H1 (cell line): ENCODE results near the gene ATG4D. TPM values are rescaled to one million over a fixed set of nuclear protein-coding genes. Genes with fewer than 3 reads are reported as not detected.
"Not testable (repeated sequence)": the region's sequence is repeated elsewhere in the genome, so short reads cannot be mapped to it uniquely, and the experiment has no call there.

Experiments
- CTCF ChIA-PET: fragments of 300-600 bp; sonication (Branson Sonifier 250); formaldehyde crosslinking; loops from one replicate; lab custom pipeline; 2021; ENCODE audit not compliant: partially characterized antibody; lab: Charles Lee
- POLR2A ChIA-PET: fragments of 300-600 bp; sonication (Branson Sonifier 250); formaldehyde crosslinking; loops from one replicate; lab custom pipeline; 2021; ENCODE audit warnings: inconsistent platforms; ENCODE audit not compliant: partially characterized antibody; lab: Charles Lee
- DNase-seq, 2 experiments: peaks; one replicate each; pipeline versions ENCODE4 v3.0.0 to v3.0.0-alpha.2; 2010 to 2022; ENCODE audit warnings: low spot score in 2 of 2, low read depth in 1 of 2, mixed read lengths in 1 of 2
- FAIRE-seq: peaks from 2 replicates; lab custom pipeline; 2011; peaks lifted over from hg19 to GRCh38; lab: Jason Lieb, UNC
- H2AFZ ChIP-seq: 2 replicates; pipeline ENCODE4 v1.8.1; 2012; ENCODE audit warnings: low read length, inconsistent platforms
- H2AK5ac ChIP-seq: 2 replicates; pipeline ENCODE4 v1.6.1; 2013; ENCODE audit warnings: low read depth, low read length
- H2BK120ac ChIP-seq: replicated peaks from 2 replicates; pipeline ENCODE3; 2013; ENCODE audit warnings: low read depth, low read length, inconsistent platforms
- H2BK12ac ChIP-seq: 2 replicates; pipeline ENCODE4 v1.6.1; 2013; ENCODE audit warnings: low read depth, low read length
- H2BK15ac ChIP-seq: 2 replicates; pipeline ENCODE4 v1.6.1; 2013; ENCODE audit warnings: low read length
- H2BK20ac ChIP-seq: 2 replicates; pipeline ENCODE4 v1.6.1; 2013; ENCODE audit warnings: low read length
- H2BK5ac ChIP-seq: 2 replicates; pipeline ENCODE4 v1.6.1; 2013; ENCODE audit warnings: low read depth, low read length
- H3K14ac ChIP-seq: 2 replicates; pipeline ENCODE4 v1.6.1; 2013; ENCODE audit warnings: inconsistent platforms; ENCODE audit not compliant: insufficient read length
- H3K18ac ChIP-seq: 2 replicates; pipeline ENCODE4 v1.6.1; 2013; ENCODE audit warnings: low read length; ENCODE audit errors: extremely low read depth
- H3K23ac ChIP-seq: 2 replicates; pipeline ENCODE4 v1.6.1; 2013; ENCODE audit warnings: inconsistent platforms; ENCODE audit not compliant: insufficient read length
- H3K23me2 ChIP-seq: 2 replicates; pipeline ENCODE4 v1.6.1; 2013; ENCODE audit warnings: low read depth, low read length
- H3K27ac ChIP-seq: 2 replicates; pipeline ENCODE4 v1.6.1; 2011; ENCODE audit warnings: low read depth, low read length, inconsistent platforms
- H3K27me3 ChIP-seq, 4 experiments: replicated peaks in 1 of 4; 1 replicate in 1 of 4; 2 replicates in 3 of 4; pipeline versions ENCODE4 v1.6.1 to v1.8.1; 2011 to 2013; ENCODE audit warnings: low read length in 3 of 4, mild to moderate bottlenecking in 3 of 4, inconsistent platforms in 2 of 4, mixed read lengths in 2 of 4, moderate library complexity in 1 of 4; ENCODE audit not compliant: control insufficient read depth in 3 of 4, insufficient read depth in 3 of 4; ENCODE audit errors: extremely low read depth in 1 of 4
- H3K36me3 ChIP-seq, 4 experiments: 2 replicates each; pipeline versions ENCODE4 v1.6.1 to v1.8.1; 2011 to 2013; ENCODE audit warnings: mild to moderate bottlenecking in 4 of 4, low read length in 3 of 4, moderate library complexity in 2 of 4, control low read depth in 1 of 4, inconsistent platforms in 1 of 4; ENCODE audit not compliant: insufficient read depth in 4 of 4, control insufficient read depth in 2 of 4
- H3K4ac ChIP-seq: replicated peaks from 2 replicates; pipeline ENCODE3; 2013; ENCODE audit warnings: low read length, low read depth, mixed read lengths, inconsistent platforms; ENCODE audit not compliant: insufficient read length
- H3K4me1 ChIP-seq, 4 experiments: replicated peaks in 1 of 4; 1 replicate in 1 of 4; 2 replicates in 3 of 4; pipeline versions ENCODE4 v1.6.1 to v1.8.1; 2011 to 2013; ENCODE audit warnings: low read length in 3 of 4, inconsistent platforms in 2 of 4, mixed read lengths in 1 of 4; ENCODE audit not compliant: insufficient read depth in 4 of 4, control insufficient read depth in 3 of 4
- H3K4me2 ChIP-seq, 2 experiments: 2 replicates each; pipeline versions ENCODE4 v1.6.1 to v1.8.1; 2011 to 2013; ENCODE audit warnings: low read depth in 2 of 2, low read length in 2 of 2, control low read depth in 1 of 2, inconsistent platforms in 1 of 2, mild to moderate bottlenecking in 1 of 2; ENCODE audit not compliant: insufficient read depth in 1 of 2
- H3K4me3 ChIP-seq, 4 experiments: fragments of 200-600, 300-600 bp in 1 of 4; sonication (generic), shearing (Covaris generic), sonication (Bioruptor Twin) in 1 of 4; 2 replicates each; pipeline versions ENCODE4 v1.5.1 to v1.8.1; 2011 to 2016; ENCODE audit warnings: low read length in 4 of 4, low read depth in 3 of 4, control low read depth in 2 of 4, inconsistent platforms in 2 of 4, mild to moderate bottlenecking in 2 of 4, mixed read lengths in 1 of 4, moderate library complexity in 1 of 4; ENCODE audit not compliant: insufficient read depth in 2 of 4; ENCODE audit errors: extremely low read depth in 1 of 4
- H3K56ac ChIP-seq: replicated peaks from 2 replicates; pipeline ENCODE3; 2013; ENCODE audit warnings: low read depth, mild to moderate bottlenecking, mixed read lengths, low read length, inconsistent platforms; ENCODE audit not compliant: insufficient read length
- H3K79me1 ChIP-seq: 2 replicates; pipeline ENCODE4 v1.6.1; 2013; ENCODE audit warnings: low read depth, low read length, control low read depth
- H3K79me2 ChIP-seq, 2 experiments: 2 replicates each; pipeline versions ENCODE4 v1.6.1 to v1.8.1; 2012 to 2013; ENCODE audit warnings: low read length in 2 of 2, mild to moderate bottlenecking in 2 of 2, inconsistent platforms in 1 of 2; ENCODE audit not compliant: insufficient read depth in 2 of 2, control insufficient read depth in 1 of 2
- H3K9ac ChIP-seq, 4 experiments: replicated peaks in 1 of 4; 1 replicate in 1 of 4; 2 replicates in 3 of 4; pipeline versions ENCODE4 v1.6.1 to v1.8.1; 2011 to 2013; ENCODE audit warnings: low read depth in 3 of 4, low read length in 3 of 4, control low read depth in 2 of 4, mild to moderate bottlenecking in 2 of 4, moderate library complexity in 2 of 4, inconsistent platforms in 1 of 4; ENCODE audit errors: extremely low read depth in 1 of 4
- H3K9me3 ChIP-seq, 2 experiments: 2 replicates each; pipeline versions ENCODE4 v1.6.1 to v1.8.1; 2012 to 2013; ENCODE audit warnings: mild to moderate bottlenecking in 2 of 2, moderate library complexity in 2 of 2, control low read depth in 1 of 2, inconsistent platforms in 1 of 2, low read depth in 1 of 2, low read length in 1 of 2, mixed read lengths in 1 of 2; ENCODE audit not compliant: insufficient read depth in 2 of 2
- H4K20me1 ChIP-seq, 2 experiments: replicated peaks in 1 of 2; 2 replicates each; pipeline versions ENCODE3 to v1.8.1; 2011 to 2013; ENCODE audit warnings: inconsistent platforms in 2 of 2, low read length in 2 of 2, mild to moderate bottlenecking in 1 of 2; ENCODE audit not compliant: insufficient read depth in 2 of 2, control insufficient read depth in 1 of 2
- H4K5ac ChIP-seq: 2 replicates; pipeline ENCODE4 v1.6.1; 2013; ENCODE audit warnings: low read length, low read depth, mixed read lengths, inconsistent platforms; ENCODE audit not compliant: insufficient read length
- H4K8ac ChIP-seq: 2 replicates; pipeline ENCODE4 v1.8.0; 2013; ENCODE audit warnings: mild to moderate bottlenecking, moderate library complexity, low read length, inconsistent platforms; ENCODE audit not compliant: insufficient read depth; ENCODE audit errors: extremely low read depth
- H4K91ac ChIP-seq: replicated peaks from 2 replicates; pipeline ENCODE3; 2013; ENCODE audit warnings: low read length, mixed read lengths, inconsistent platforms; ENCODE audit not compliant: insufficient read length
- RAD21 ChIP-seq, 2 experiments: IDR thresholded peaks in 1 of 2; conservative IDR thresholded peaks in 1 of 2; 2 replicates each; pipeline ENCODE4 v1.6.1; 2011; ENCODE audit warnings: low read depth in 2 of 2, low read length in 2 of 2, improper control_type of control experiment in 1 of 2, inconsistent platforms in 1 of 2, mild to moderate bottlenecking in 1 of 2, moderate library complexity in 1 of 2
- RBBP5 ChIP-seq: IDR thresholded peaks from 2 replicates; pipeline ENCODE4 v1.7.1; 2012; ENCODE audit warnings: low read depth, mild to moderate bottlenecking, inconsistent platforms, low read length, moderate library complexity, borderline replicate concordance
- SAP30 ChIP-seq: fragments of 300-600 bp; sonication (generic); IDR thresholded peaks from 2 replicates; pipeline ENCODE4 v1.7.1; 2012; ENCODE audit warnings: low read length, moderate library complexity, mild to moderate bottlenecking, inconsistent platforms; ENCODE audit not compliant: insufficient read depth, insufficient replicate concordance
- WGBS, 2 experiments: shearing (Covaris generic) in 1 of 2; methylation state at CpG; one replicate each; pipeline versions ENCODE4 v1.1.6 to v1.1.7; 2013 to 2015; ENCODE audit warnings: low lambda C conversion rate in 2 of 2, mixed read lengths in 2 of 2, inconsistent platforms in 1 of 2, low coverage in 1 of 2, missing lambda C conversion rate in 1 of 2; ENCODE audit not compliant: insufficient replicate concordance in 2 of 2, insufficient coverage in 1 of 2, insufficient read length in 1 of 2; ENCODE audit errors: extremely low coverage in 1 of 2, missing lambda C conversion rate in 1 of 2; 5-methylcytosine and 5-hydroxymethylcytosine counted together
- polyA plus RNA-seq, 7 experiments: library from polyadenylated mRNA; depleted of rRNA in 3 of 7; stranded (reverse) in 5 of 7; unstranded in 2 of 7; fragments of >200 nt in 5 of 7; fragments of 200-250 nt in 2 of 7; gene quantifications; 1 replicate in 5 of 7; 2 replicates in 1 of 7; 4 replicates in 1 of 7; pipeline versions ENCODE4 v1.2.1 to v1.2.3, GENCODE V29; 2011 to 2013; ENCODE audit warnings: missing spikeins in 2 of 7, mixed read lengths in 2 of 7
- total RNA-seq: library from RNA; stranded (reverse); fragmentation: NEBNext Ultra II Directional; extraction: Animal tissue kit (Norgen Biotek cat#: 25700); gene quantifications from 2 replicates; pipeline ENCODE4 v1.2.1, GENCODE V29; 2021
- TF ChIP-seq, protein P1 (sequence below): IDR thresholded peaks from 2 replicates; pipeline ENCODE4 v1.6.1; 2012; ENCODE audit warnings: inconsistent platforms

ATG4D gene
- total and polyA plus RNA-seq, 2 of the 8 experiments (the other 6 are each of a cell fraction or from before 2014, with no cell fraction given) = 39.6 to 43.7 TPM

DNA sequence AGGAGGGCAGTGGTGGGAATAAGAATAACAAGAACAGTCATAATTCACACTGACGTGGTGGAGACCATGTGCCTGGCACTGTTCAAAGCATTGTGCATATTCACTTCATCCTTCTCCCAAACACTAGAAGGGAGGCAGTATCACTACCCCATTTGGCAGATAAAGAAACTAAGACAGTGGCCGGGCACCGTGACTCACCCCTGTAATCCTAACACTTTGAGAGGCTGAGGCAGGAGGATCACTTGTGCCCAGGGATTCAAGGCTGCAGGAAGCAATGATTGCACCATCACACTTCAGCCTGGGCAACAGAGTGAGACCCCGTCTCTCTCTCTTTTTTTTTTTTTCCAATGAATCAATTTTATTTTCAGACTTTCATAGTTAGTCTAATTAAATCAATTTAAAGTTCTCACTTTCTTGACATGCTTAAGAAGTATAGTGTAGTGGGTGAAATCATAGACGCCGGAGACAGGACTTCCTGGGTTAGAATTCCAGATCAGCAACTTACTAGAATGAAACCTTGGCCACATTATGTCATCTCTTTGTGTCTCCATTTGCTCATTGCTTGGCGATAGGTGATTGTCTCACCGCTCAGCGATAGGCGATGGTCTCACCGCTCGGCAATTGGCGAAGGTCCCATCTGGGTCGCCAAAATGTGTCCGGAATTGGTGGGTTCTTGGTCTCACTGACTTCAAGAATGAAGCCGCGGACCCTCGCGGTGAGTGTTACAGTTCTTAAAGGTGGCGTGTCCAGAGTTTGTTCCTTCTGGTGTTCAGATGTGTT, 5.3 kb upstream of the ATG4D start (continued):
- TF ChIP-seq SAP30 (no peak), RAD21 (IDR thresholded peaks at IDR 0.05 in 1 of 2, conservative IDR thresholded peaks at IDR 0.05 in 1 of 2; ENCODE audit: low read depth in 2 of 2, low read length in 2 of 2) (no peak), RBBP5 (no peak)
- TF ChIP-seq, protein P1, sequence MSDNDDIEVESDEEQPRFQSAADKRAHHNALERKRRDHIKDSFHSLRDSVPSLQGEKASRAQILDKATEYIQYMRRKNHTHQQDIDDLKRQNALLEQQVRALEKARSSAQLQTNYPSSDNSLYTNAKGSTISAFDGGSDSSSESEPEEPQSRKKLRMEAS = no peak

DNA sequence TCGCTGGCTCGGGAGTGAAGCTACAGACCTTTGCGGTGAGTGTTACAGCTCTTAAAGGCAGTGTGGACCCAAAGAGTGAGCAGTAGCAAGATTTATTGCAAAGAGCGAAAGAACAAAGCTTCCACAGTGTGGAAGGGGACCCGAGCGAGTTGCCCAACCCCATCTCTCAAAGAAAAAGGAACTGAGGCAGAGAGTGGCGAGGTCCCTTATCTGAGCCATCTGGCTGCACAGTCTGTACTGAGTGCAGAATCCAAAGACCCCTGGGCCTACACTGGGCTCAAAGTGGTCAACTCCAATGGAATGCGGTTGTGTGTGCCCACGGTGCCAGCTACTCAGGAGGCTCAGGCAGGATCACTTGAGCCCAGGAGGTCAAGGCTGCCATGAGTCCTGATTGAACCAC, 4.7 kb upstream of the ATG4D start:
- H3K79me1 ChIP-seq, H3K14ac ChIP-seq, H3K4me2 ChIP-seq, H2BK20ac ChIP-seq, FAIRE-seq, H3K4me1 ChIP-seq, H4K20me1 ChIP-seq, H2AFZ ChIP-seq, H3K9me3 ChIP-seq, H3K9ac ChIP-seq, H2AK5ac ChIP-seq, H2BK5ac ChIP-seq, H2BK15ac ChIP-seq, H3K27ac ChIP-seq, H3K27me3 ChIP-seq, H2BK12ac ChIP-seq, H3K4ac ChIP-seq, H3K23ac ChIP-seq, H3K56ac ChIP-seq, DNase-seq, H3K36me3 ChIP-seq, H3K23me2 ChIP-seq, H4K5ac ChIP-seq, H3K18ac ChIP-seq, POLR2A ChIA-PET, H2BK120ac ChIP-seq, H3K4me3 ChIP-seq, H4K91ac ChIP-seq, H4K8ac ChIP-seq, H3K79me2 ChIP-seq: not testable (repeated sequence)
- CTCF ChIA-PET = interaction anchor here (0.6 to 1.7 kb wide), 2 partner anchors 9 to 45 kb away, joined by 3 to 5 read pairs; no protein-coding TSS in a partner anchor
- 91% methylated on average over 9 of the region's 9 CpGs; no CpG with 5 or more reads in 1 of the 2 experiments for WGBS, 2 experiments
